ENCODE measurements around the gene ACKR2. TPM values are rescaled to one million over a fixed set of nuclear protein-coding genes. Genes with fewer than 3 reads are reported as not detected.

The ACKR2 gene
- total and polyA plus RNA-seq, 2 of the 13 experiments (the other 11 are each of a cell fraction or from before 2014, with no cell fraction given) = 1.1 to 1.9 TPM

DNA sequence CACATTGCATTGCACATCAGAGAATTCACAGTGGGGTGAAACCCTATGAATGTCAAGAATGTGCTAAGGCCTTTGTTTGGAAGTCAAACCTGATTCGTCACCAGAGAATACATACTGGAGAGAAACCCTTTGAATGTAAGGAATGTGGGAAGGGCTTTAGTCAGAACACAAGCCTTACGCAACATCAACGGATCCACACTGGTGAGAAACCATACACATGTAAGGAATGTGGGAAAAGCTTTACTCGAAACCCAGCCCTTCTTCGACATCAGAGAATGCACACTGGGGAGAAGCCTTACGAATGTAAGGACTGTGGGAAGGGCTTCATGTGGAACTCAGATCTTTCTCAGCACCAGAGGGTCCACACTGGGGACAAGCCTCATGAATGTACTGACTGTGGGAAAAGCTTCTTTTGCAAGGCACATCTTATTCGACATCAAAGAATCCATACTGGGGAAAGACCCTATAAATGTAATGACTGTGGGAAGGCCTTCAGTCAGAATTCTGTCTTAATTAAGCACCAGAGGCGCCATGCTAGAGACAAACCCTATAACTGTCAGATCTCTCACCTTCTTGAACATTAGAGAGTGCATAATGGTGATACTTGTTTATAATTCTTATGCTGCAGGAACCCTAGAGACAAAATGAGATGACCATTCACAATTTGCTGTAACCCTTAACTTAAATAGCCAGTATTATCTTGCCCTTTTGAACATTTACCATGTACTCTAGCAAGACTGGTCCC, 105.7 kb downstream of the ACKR2 start (continued):
- no peak for TF ChIP-seq RXRB (CRISPR knock-in tag; IDR thresholded peaks at IDR 0.05; ENCODE audit: borderline replicate concordance)
- TF ChIP-seq HMG20A (CRISPR knock-in tag; IDR thresholded peaks at IDR 0.05; ENCODE audit: borderline replicate concordance) = peak; percentile 15; the same call in 1 of the 2 replicates
- TF ChIP-seq SOX5 (CRISPR knock-in tag; IDR thresholded peaks at IDR 0.05; ENCODE audit: borderline replicate concordance) = peak; percentile 89
- no peak for TF ChIP-seq BHLHE40 (IDR thresholded peaks at IDR 0.05; ENCODE audit: low read length)
- 0 out of 2 replicates have a peak, but pooled peaks have one; percentile 26 for TF ChIP-seq ZFP90 (CRISPR knock-in tag; IDR thresholded peaks at IDR 0.05; ENCODE audit: borderline replicate concordance)
- TF ChIP-seq ZNF766 (CRISPR knock-in tag; IDR thresholded peaks at IDR 0.05; ENCODE audit: borderline replicate concordance) = peak; percentile 64; the same call in 1 of the 2 replicates
- no peak for TF ChIP-seq TBX2 (CRISPR knock-in tag; IDR thresholded peaks at IDR 0.05; ENCODE audit: borderline replicate concordance)
- TF ChIP-seq GABPB1 (CRISPR knock-in tag; IDR thresholded peaks at IDR 0.05) = no peak
- TF ChIP-seq, protein P1, sequence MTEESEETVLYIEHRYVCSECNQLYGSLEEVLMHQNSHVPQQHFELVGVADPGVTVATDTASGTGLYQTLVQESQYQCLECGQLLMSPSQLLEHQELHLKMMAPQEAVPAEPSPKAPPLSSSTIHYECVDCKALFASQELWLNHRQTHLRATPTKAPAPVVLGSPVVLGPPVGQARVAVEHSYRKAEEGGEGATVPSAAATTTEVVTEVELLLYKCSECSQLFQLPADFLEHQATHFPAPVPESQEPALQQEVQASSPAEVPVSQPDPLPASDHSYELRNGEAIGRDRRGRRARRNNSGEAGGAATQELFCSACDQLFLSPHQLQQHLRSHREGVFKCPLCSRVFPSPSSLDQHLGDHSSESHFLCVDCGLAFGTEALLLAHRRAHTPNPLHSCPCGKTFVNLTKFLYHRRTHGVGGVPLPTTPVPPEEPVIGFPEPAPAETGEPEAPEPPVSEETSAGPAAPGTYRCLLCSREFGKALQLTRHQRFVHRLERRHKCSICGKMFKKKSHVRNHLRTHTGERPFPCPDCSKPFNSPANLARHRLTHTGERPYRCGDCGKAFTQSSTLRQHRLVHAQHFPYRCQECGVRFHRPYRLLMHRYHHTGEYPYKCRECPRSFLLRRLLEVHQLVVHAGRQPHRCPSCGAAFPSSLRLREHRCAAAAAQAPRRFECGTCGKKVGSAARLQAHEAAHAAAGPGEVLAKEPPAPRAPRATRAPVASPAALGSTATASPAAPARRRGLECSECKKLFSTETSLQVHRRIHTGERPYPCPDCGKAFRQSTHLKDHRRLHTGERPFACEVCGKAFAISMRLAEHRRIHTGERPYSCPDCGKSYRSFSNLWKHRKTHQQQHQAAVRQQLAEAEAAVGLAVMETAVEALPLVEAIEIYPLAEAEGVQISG (CRISPR knock-in tag; IDR thresholded peaks at IDR 0.05) = peak; percentile 24; the same call in 1 of the 2 replicates
- no peak for TF ChIP-seq ZNF746 (CRISPR knock-in tag; IDR thresholded peaks at IDR 0.05)
- TF ChIP-seq SOX6 (IDR thresholded peaks at IDR 0.05) = no peak
- TF ChIP-seq SOX6 (CRISPR knock-in tag; IDR thresholded peaks at IDR 0.05) = peak; percentile 85
- TF ChIP-seq HOXA7 (CRISPR knock-in tag; IDR thresholded peaks at IDR 0.05) = no peak
- TF ChIP-seq TBP (CRISPR knock-in tag; IDR thresholded peaks at IDR 0.05) = no peak
- no peak for TF ChIP-seq NR2F2 (IDR thresholded peaks at IDR 0.05; ENCODE audit: borderline replicate concordance, low read depth)
- 0 out of 4 replicates have a peak, but pooled peaks of 1 of the 2 experiments have one; percentile 32 for TF ChIP-seq EP300 (IDR thresholded peaks at IDR 0.05; ENCODE audit: low read depth in 2 of 2, low read length in 2 of 2)
- no peak; the same call in 1 of the 2 replicates for TF ChIP-seq EP300 (CRISPR knock-in tag; IDR thresholded peaks at IDR 0.05; ENCODE audit: borderline replicate concordance)
- TF ChIP-seq PHF21A (CRISPR knock-in tag; IDR thresholded peaks at IDR 0.05) = peak; percentile 19; the same call in 1 of the 2 replicates
- TF ChIP-seq TBX3 (IDR thresholded peaks at IDR 0.05; ENCODE audit: borderline replicate concordance) = peak; percentile 26; the same call in 1 of the 2 replicates
- TF ChIP-seq PITX1 (CRISPR knock-in tag; IDR thresholded peaks at IDR 0.05) = 0 out of 2 replicates have a peak, but pooled peaks have one; percentile 38
- TF ChIP-seq LCORL (IDR thresholded peaks at IDR 0.05) = peak; percentile 50; the same call in 1 of the 2 replicates
- no peak for TF ChIP-seq LCORL (CRISPR knock-in tag; IDR thresholded peaks at IDR 0.05)
- no peak for TF ChIP-seq GLI4 (CRISPR knock-in tag; IDR thresholded peaks at IDR 0.05; ENCODE audit: borderline replicate concordance)
- peak; percentile 73 for TF ChIP-seq MED1 (CRISPR knock-in tag; IDR thresholded peaks at IDR 0.05)
- TF ChIP-seq ZNF670 (CRISPR knock-in tag; IDR thresholded peaks at IDR 0.05; ENCODE audit: borderline replicate concordance) = no peak
- no peak for TF ChIP-seq ZMYM3 (CRISPR knock-in tag; IDR thresholded peaks at IDR 0.05)
- TF ChIP-seq HMGA1 (CRISPR knock-in tag; conservative IDR thresholded peaks at IDR 0.05) = no peak
- no peak for TF ChIP-seq ZNF121 (CRISPR knock-in tag; IDR thresholded peaks at IDR 0.05)
- TF ChIP-seq, protein P2, sequence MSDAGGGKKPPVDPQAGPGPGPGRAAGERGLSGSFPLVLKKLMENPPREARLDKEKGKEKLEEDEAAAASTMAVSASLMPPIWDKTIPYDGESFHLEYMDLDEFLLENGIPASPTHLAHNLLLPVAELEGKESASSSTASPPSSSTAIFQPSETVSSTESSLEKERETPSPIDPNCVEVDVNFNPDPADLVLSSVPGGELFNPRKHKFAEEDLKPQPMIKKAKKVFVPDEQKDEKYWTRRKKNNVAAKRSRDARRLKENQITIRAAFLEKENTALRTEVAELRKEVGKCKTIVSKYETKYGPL (CRISPR knock-in tag; IDR thresholded peaks at IDR 0.05) = peak; percentile 81
- no peak for TF ChIP-seq ZNF44 (CRISPR knock-in tag; IDR thresholded peaks at IDR 0.05)
